ENCODE measurements around the gene OMD. TPM values are rescaled to one million over a fixed set of nuclear protein-coding genes. Genes with fewer than 3 reads are reported as not detected.

The OMD gene
- total RNA-seq, 4 donors from 2014 or later, result 18.9 to 26.2 (median 21.4) TPM

DNA sequence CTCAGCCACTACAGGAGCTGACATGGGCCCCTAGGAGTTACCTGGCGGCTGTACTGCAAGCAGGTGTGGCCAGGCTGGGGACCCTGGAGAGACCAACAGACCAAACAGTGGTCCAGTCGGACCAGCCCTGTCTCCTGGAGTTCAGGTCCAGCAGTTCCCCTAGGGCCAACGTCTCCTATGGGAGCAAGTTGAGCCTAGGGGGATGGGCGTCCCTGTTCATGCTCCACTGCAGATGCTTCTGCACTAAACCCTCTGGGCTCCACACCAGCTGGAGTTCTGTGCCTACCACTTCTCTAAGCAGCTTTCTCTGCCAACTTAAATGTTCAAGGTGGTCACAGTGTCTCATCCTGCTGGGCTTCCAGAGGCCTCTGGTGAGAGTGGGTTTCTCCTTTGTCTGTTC is 20.6 kb upstream of the OMD start:
- Histone ChIP-seq H3K27me3 (no peaks in the 10 kb centered on the region), H3K27ac (replicated peaks in 1 of 4) (no peak overlapping the region), H3K4me3 (no peak overlapping the region), H3K9me3 (no peaks in the 10 kb centered on the region), H3K4me1 (no peaks in the 10 kb centered on the region), H3K36me3 (no peaks in the 10 kb centered on the region)
- no peak for DNase-seq (ENCODE audit: extremely low spot score)
- WGBS, result 89% methylated on average over 3 of the region's 4 CpGs
- TF ChIP-seq POLR2A (IDR thresholded peaks at IDR 0.05; ENCODE audit: low read depth), result no peak
- TF ChIP-seq CTCF (IDR thresholded peaks at IDR 0.05), result no peak
- intact Hi-C loops (cut with DNase I), result no loop called here

DNA sequence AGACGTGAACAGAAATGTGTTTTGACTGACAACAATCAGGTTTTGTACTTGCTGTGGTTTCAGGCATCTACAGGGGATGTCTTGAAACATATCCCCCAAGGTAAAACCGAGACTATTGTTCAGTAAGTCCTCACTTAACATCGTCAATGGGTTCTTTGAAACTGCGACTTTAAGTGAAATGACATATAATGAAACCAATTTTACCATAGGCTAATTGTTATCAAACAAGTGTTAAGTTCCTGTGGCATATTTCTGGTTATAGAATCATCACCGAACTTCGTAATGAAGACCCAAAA is 16.4 kb upstream of the OMD start:
- Histone ChIP-seq H3K9me3 (no peaks in the 10 kb centered on the region), H3K4me1 (peaks cover 0 to 11% (median 4%) of the 10 kb centered on the region in 4 donors), H3K27ac (replicated peaks in 1 of 4) (no peak overlapping the region), H3K4me3 (no peak overlapping the region), H3K27me3 (no peaks in the 10 kb centered on the region), H3K36me3 (no peaks in the 10 kb centered on the region)
- no peak for DNase-seq (ENCODE audit: extremely low spot score)
- TF ChIP-seq EP300 (IDR thresholded peaks at IDR 0.05), result no peak
- TF ChIP-seq POLR2AphosphoS5 (IDR thresholded peaks at IDR 0.05), result no peak
- TF ChIP-seq POLR2A (IDR thresholded peaks at IDR 0.05; ENCODE audit: low read depth), result no peak
- no peak for TF ChIP-seq CTCF (IDR thresholded peaks at IDR 0.05)
- intact Hi-C loops (cut with DNase I), result no loop called here
- 95% methylated on average over 6 of the region's 6 CpGs for WGBS

DNA sequence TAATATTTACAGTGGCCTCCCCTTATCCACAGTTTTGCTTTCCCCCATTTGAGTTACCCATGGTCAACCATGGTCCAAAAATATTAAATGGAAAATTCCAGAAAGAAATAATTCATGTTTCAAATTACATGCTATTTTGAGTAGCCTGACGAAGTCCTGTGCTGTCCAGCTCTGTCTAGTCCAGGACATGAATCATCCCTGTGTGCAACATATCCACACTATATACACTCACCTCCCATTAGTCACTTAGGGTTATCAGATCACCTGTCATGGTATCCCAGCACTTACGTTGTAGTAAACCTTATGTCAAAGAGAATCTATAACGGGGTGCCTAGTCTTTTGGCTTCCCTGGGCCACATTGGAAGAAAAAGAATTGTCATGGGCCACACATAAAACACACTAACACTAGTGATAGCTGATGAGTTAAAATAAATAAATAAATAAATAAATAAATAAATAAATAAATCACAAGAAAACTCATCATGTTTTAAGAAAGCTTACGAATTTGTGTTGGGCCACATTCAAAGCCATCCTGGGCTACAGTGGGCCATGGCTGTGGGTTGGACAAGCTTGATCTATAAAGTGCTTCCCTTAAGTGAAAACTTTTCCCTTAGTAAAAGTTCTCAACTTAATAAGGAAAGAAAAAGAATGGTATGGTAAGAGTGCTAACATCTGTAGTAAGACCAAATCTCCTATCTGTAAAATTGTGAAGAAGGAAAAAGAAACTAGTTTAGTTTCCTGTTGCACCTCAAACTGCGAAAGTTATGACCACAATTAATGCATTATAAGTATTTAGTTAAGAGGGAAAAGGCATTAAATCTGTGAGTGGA is 15.9 kb upstream of the OMD start:
- DNase-seq (ENCODE audit: extremely low spot score), result no peak
- Histone ChIP-seq H3K4me3 (no peak overlapping the region), H3K9me3 (no peaks in the 10 kb centered on the region), H3K27ac (replicated peaks in 1 of 4) (no peak overlapping the region), H3K4me1 (peaks cover 0 to 11% (median 4%) of the 10 kb centered on the region in 4 donors), H3K36me3 (no peaks in the 10 kb centered on the region), H3K27me3 (no peaks in the 10 kb centered on the region)
- TF ChIP-seq POLR2A (IDR thresholded peaks at IDR 0.05; ENCODE audit: low read depth) (no peak), CTCF (IDR thresholded peaks at IDR 0.05) (no peak), POLR2AphosphoS5 (IDR thresholded peaks at IDR 0.05) (no peak), EP300 (IDR thresholded peaks at IDR 0.05) (no peak)
- intact Hi-C loops (cut with DNase I), result loop anchor here (2.0 to 5.0 kb wide), 2 partner anchors 97 to 197 kb away; no protein-coding TSS in a partner anchor
- WGBS, result 77% methylated on average over 5 of the region's 5 CpGs

- Histone ChIP-seq H3K27ac (replicated peaks in 1 of 4) (no peak overlapping the region), H3K4me1 (peaks cover 0 to 11% (median 4%) of the 10 kb centered on the region in 4 donors), H3K9me3 (no peaks in the 10 kb centered on the region), H3K4me3 (no peak overlapping the region), H3K27me3 (no peaks in the 10 kb centered on the region), H3K36me3 (no peaks in the 10 kb centered on the region)
- WGBS, result 64% methylated on average over 5 of the region's 5 CpGs
- intact Hi-C loops (cut with DNase I), result loop anchor here (2.0 to 5.0 kb wide), 2 partner anchors 96 to 198 kb away; no protein-coding TSS in a partner anchor
- DNase-seq (ENCODE audit: extremely low spot score), result no peak
- no peak for TF ChIP-seq POLR2AphosphoS5 (IDR thresholded peaks at IDR 0.05)
- peak; percentile 41 to 52 (median 49) for TF ChIP-seq CTCF (IDR thresholded peaks at IDR 0.05)
These were observed 14.7 kb upstream of the OMD start for GRCh38 chr9:92438900-92439526.
